ENCODE measurements around the gene HCFC1R1.

HCFC1R1 gene

GRCh38 chr16:3012246-3012645, 11.5 kb downstream of the HCFC1R1 start:
- H3K27me3 ChIP-seq (ENCODE audit: insufficient read depth, low read length, poor library complexity, severe bottlenecking): no peaks in the 10 kb centered on the region
- H3K9me2 ChIP-seq (replicated peaks; ENCODE audit: low read depth, low read length): no peaks in the 10 kb centered on the region
- no peak overlapping the region for H3K4me2 ChIP-seq (ENCODE audit: low read depth, low read length, poor library complexity, severe bottlenecking)
- no peak overlapping the region for H2AFZ ChIP-seq (ENCODE audit: low read length)
- H3K9ac ChIP-seq (ENCODE audit: low read depth, low read length, poor library complexity, severe bottlenecking): no peak overlapping the region
- TF ChIP-seq EZH2phosphoT487 (IDR thresholded peaks at IDR 0.05; ENCODE audit: borderline replicate concordance): no peak
- TF ChIP-seq CTCF (conservative IDR thresholded peaks at IDR 0.05; ENCODE audit: low read length): no peak
- no peaks in the 10 kb centered on the region for H3K79me2 ChIP-seq (ENCODE audit: insufficient read depth, low read length)
- no peaks in the 10 kb centered on the region; the same call in 1 of the 2 replicates for H3F3A ChIP-seq (ENCODE audit: low read depth)
- H4K20me1 ChIP-seq (ENCODE audit: insufficient read depth, low read length, poor library complexity, severe bottlenecking): no peaks in the 10 kb centered on the region
- no peak overlapping the region for H3K4me3 ChIP-seq (ENCODE audit: low read length, poor library complexity, severe bottlenecking)
- no peaks in the 10 kb centered on the region for H3K36me3 ChIP-seq (ENCODE audit: insufficient read depth, low read length)
- H3K9me3 ChIP-seq (ENCODE audit: insufficient read depth, low read depth, low read length): no peaks in the 10 kb centered on the region
- peaks cover 15% of the 10 kb centered on the region for H3K4me1 ChIP-seq (ENCODE audit: insufficient read depth, low read length, poor library complexity, severe bottlenecking)

GRCh38 chr16:3010510-3010909, 13.2 kb downstream of the HCFC1R1 start:
- H2AFZ ChIP-seq (ENCODE audit: low read length): no peak overlapping the region
- no peak overlapping the region for H3K9ac ChIP-seq (ENCODE audit: low read depth, low read length, poor library complexity, severe bottlenecking)
- H3K79me2 ChIP-seq (ENCODE audit: insufficient read depth, low read length): peaks cover 7% of the 10 kb centered on the region
- no peak overlapping the region for H3K4me2 ChIP-seq (ENCODE audit: low read depth, low read length, poor library complexity, severe bottlenecking)
- peaks cover 27% of the 10 kb centered on the region for H3K4me1 ChIP-seq (ENCODE audit: insufficient read depth, low read length, poor library complexity, severe bottlenecking)
- H3K27me3 ChIP-seq (ENCODE audit: insufficient read depth, low read length, poor library complexity, severe bottlenecking): no peaks in the 10 kb centered on the region
- no peaks in the 10 kb centered on the region; the same call in 1 of the 2 replicates for H3F3A ChIP-seq (ENCODE audit: low read depth)
- H3K4me3 ChIP-seq (ENCODE audit: low read length, poor library complexity, severe bottlenecking): no peak overlapping the region
- H4K20me1 ChIP-seq (ENCODE audit: insufficient read depth, low read length, poor library complexity, severe bottlenecking): no peaks in the 10 kb centered on the region
- TF ChIP-seq CTCF (conservative IDR thresholded peaks at IDR 0.05; ENCODE audit: low read length): no peak
- TF ChIP-seq EZH2phosphoT487 (IDR thresholded peaks at IDR 0.05; ENCODE audit: borderline replicate concordance): no peak
- no peaks in the 10 kb centered on the region for H3K36me3 ChIP-seq (ENCODE audit: insufficient read depth, low read length)
- no peaks in the 10 kb centered on the region for H3K9me3 ChIP-seq (ENCODE audit: insufficient read depth, low read depth, low read length)
- H3K9me2 ChIP-seq (replicated peaks; ENCODE audit: low read depth, low read length): no peaks in the 10 kb centered on the region

DNA sequence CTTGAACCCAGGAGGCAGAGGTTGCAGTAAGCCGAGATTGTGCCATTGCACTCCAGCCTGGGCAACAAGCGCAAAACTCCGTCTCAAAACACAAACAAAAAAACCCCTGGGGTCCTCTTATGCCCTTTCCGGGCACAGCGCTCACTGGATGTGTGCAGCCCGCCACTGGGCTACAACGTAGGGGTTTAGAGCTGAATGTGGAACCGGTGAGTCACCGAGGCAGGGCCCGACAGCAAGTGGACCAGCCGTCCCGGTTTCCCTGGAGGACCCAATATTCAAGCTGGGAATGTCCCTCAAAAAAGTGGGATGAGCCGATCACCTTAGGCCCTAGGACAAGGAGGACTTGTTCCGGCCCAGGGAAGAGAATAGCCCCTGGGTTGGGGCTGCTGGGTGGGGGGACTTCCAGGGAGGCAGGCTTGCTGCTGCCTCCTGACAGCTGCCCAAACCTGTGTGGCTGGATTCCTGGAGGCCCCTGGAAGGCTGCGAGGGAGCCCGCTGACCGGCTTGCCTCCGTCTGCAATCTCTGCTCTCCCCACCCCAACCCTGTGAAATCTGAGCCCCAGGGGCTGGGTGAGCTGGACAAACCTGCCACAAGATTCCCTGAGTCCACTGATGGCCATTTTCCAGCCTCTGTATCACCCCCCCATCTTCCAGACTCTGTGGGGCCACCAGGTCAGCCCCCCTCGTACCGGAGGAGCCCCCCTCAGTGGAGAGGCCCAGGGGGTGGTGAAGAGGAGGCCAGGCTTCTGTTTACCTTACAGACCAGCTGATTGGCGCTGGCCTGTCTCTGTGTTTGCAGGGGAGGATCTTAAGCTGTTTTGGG, 14.0 kb downstream of the HCFC1R1 start:
- Histone ChIP-seq H3K9ac (ENCODE audit: low read depth, low read length, poor library complexity, severe bottlenecking) (no peak overlapping the region), H3K9me2 (replicated peaks; ENCODE audit: low read depth, low read length) (no peaks in the 10 kb centered on the region), H4K20me1 (ENCODE audit: insufficient read depth, low read length, poor library complexity, severe bottlenecking) (no peaks in the 10 kb centered on the region), H3K4me3 (ENCODE audit: low read length, poor library complexity, severe bottlenecking) (no peak overlapping the region), H3K9me3 (ENCODE audit: insufficient read depth, low read depth, low read length) (no peaks in the 10 kb centered on the region), H2AFZ (ENCODE audit: low read length) (no peak overlapping the region), H3K4me2 (ENCODE audit: low read depth, low read length, poor library complexity, severe bottlenecking) (no peak overlapping the region), H3K27me3 (ENCODE audit: insufficient read depth, low read length, poor library complexity, severe bottlenecking) (no peaks in the 10 kb centered on the region), H3K4me1 (ENCODE audit: insufficient read depth, low read length, poor library complexity, severe bottlenecking) (peaks cover 30% of the 10 kb centered on the region), H3K79me2 (ENCODE audit: insufficient read depth, low read length) (peaks cover 7% of the 10 kb centered on the region), H3K36me3 (ENCODE audit: insufficient read depth, low read length) (no peaks in the 10 kb centered on the region), H3F3A (ENCODE audit: low read depth) (no peaks in the 10 kb centered on the region; the same call in 1 of the 2 replicates)
- TF ChIP-seq EZH2phosphoT487 (IDR thresholded peaks at IDR 0.05; ENCODE audit: borderline replicate concordance) (no peak), CTCF (conservative IDR thresholded peaks at IDR 0.05; ENCODE audit: low read length) (no peak)

Data from Loucy (cell line).